Measurements from ENCODE around the gene NCKAP5L.
"Not testable (repeated sequence)": the region's sequence is repeated elsewhere in the genome, so short reads cannot be mapped to it uniquely, and the experiment has no call there.

NCKAP5L gene, protein sequence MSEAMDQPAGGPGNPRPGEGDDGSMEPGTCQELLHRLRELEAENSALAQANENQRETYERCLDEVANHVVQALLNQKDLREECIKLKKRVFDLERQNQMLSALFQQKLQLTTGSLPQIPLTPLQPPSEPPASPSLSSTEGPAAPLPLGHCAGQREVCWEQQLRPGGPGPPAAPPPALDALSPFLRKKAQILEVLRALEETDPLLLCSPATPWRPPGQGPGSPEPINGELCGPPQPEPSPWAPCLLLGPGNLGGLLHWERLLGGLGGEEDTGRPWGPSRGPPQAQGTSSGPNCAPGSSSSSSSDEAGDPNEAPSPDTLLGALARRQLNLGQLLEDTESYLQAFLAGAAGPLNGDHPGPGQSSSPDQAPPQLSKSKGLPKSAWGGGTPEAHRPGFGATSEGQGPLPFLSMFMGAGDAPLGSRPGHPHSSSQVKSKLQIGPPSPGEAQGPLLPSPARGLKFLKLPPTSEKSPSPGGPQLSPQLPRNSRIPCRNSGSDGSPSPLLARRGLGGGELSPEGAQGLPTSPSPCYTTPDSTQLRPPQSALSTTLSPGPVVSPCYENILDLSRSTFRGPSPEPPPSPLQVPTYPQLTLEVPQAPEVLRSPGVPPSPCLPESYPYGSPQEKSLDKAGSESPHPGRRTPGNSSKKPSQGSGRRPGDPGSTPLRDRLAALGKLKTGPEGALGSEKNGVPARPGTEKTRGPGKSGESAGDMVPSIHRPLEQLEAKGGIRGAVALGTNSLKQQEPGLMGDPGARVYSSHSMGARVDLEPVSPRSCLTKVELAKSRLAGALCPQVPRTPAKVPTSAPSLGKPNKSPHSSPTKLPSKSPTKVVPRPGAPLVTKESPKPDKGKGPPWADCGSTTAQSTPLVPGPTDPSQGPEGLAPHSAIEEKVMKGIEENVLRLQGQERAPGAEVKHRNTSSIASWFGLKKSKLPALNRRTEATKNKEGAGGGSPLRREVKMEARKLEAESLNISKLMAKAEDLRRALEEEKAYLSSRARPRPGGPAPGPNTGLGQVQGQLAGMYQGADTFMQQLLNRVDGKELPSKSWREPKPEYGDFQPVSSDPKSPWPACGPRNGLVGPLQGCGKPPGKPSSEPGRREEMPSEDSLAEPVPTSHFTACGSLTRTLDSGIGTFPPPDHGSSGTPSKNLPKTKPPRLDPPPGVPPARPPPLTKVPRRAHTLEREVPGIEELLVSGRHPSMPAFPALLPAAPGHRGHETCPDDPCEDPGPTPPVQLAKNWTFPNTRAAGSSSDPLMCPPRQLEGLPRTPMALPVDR (N-terminal part only)

DNA sequence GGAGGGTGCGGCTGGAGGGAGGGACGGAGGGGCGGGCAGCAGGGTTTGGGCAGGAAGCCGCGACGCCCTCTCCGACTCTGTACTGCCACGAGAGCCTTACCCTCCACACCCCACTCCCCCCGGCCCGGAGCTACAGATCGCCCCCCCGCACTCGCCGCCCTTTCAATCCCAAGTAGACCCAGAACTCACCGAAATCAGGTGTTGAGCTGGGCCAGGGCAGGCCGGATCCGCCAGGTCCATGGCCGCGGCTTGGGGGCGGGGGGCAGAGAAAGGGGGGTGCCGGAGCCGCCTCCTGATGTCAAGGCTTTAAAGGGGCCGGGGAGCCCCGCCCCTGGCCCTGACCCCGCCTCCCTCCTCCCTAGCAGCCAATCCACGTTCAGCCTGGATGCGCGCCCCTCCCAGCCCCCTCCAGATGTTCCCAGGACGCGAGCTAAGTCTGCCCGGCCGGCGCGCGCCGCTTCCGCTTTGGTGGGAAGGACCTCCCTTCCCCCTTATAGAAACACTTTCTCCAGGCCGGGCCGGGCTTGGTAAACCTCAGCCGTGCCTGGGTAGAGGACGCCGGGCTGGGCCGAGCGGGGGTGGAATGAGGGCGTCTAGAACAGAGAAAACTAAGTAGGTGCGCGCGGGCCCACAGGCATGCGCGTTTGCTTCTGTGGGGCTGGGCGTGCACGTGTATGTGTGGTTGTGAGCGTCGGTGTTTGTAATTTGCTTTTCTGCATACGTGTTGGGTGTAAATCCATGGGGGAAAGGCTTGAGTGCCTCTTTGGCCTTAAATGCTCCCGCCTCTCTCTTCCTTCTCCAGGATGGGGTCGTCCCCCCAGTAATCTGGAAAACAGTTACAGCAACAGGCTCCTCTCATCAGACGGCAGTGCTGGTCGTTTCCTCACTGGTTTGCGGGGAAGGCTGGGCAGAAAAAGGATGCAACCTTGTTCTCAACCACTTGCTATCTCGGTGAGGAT is at the start of gene NCKAP5L:
NCKAP5L (minus strand) TSS at position 281 of the 959 bp plus-strand sequence. CDS start 24,369 bp downstream, outside the sequence.
- peak; percentile 93 for DNase-seq

DNA sequence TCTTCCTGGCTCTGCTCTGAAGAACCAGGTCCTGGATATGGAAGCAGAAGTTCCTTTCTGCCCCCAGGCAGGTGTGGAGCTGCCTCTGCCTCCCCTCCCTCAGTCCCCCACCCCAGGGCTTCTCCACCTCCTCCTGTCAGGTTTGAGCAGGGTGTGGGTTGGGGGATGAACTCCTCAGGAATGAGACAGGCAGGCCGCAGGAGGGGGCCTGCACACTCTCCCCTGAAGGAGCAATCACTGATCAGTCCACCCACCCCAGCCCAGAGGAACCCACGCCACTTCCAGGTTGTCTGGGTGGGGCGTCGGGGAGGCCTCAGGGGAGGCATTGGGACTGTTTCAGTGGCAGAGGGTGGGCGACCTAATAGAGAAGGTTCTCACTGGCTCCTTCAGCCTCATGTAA is 48.9 kb upstream of the NCKAP5L start:
- no peak for DNase-seq

DNA sequence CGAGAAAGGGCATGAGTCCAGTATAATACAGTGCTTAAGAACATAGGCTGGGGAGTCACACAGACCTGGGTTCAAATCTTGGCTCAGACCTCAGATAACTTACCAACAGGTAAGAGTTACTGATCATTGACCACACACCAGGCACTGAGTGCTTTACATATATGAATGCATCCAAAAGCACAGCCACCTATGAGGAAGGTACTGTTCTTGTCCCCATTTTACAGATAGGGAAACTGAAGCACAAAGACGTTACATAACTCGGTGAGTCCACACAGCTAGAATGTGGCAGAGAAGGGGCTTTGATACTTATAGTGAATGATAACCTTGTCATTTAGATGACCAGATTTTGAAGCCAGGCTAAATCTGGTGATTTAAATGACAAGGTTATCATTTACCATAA is 47.9 kb upstream of the NCKAP5L start:
- DNase-seq = no peak

GRCh38 chr12:49875115-49875720 is 47.0 kb upstream of the NCKAP5L start:
- no peak for DNase-seq

DNA sequence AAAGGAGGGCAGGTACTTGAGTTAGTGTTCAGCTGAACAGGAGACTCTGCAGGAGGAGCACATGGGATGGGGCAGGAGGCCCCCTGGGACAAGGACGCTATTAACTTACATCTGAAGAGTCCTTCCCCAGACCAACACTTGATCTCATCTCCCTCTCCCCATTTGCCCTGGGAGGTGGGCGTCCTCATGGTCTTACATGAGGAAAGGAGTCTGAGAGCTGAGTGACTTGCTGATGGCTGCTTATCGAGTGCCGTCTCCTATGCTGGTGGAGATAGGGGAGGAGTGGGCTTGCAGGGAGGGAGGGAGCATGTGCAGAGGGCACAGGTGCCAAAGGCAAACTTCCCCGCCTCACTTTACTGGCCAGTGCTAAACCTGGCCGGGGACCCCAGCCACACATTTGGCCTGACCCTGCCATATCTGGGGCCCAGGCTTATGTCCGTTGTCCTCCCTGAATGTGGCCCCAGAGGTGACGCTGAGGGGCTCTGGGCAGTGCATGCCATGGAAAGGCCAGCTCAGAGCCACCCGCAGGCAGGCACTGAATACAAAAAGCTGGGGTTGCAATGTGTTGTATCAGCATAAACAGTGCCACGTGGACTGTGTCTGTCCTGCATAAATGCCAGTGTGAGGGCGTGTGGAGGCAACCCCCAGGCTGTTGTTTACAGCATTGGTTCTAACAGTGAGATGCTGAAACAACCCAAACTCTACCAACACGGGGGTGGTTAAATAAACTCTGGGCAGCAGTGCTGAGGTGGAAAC is 46.1 kb upstream of the NCKAP5L start:
- DNase-seq = no peak

DNA sequence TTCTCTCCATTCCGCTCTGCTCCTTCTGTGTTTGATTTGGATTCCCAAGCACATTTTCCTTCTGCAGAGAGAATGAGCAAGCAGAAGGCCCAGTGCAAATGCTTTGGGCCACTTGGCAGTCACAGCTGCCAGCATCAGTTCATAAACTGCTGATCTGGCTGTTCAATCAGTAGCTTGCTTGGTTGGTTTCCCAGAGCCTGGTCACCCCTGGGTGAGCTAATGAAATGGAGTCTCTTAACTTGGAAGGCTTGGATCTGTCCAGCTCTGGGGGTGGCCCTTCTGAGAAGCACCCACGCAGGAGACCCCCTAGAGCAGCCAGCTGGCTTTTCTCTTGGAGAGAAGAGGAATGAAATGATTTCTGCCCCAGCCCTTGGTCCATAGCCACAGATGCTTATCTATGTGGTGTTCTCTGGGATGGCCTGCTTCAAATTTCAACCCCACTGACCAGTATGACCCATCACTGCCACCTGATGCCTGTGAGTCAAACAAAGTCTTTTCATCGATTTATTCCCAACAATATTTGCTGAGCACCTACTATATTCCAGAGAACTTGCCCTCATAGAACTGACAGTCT is 45.2 kb upstream of the NCKAP5L start:
- peak; percentile 1 for DNase-seq

GRCh38 chr12:49872781-49873181 is 44.6 kb upstream of the NCKAP5L start:
- DNase-seq = peak; percentile 5

DNA sequence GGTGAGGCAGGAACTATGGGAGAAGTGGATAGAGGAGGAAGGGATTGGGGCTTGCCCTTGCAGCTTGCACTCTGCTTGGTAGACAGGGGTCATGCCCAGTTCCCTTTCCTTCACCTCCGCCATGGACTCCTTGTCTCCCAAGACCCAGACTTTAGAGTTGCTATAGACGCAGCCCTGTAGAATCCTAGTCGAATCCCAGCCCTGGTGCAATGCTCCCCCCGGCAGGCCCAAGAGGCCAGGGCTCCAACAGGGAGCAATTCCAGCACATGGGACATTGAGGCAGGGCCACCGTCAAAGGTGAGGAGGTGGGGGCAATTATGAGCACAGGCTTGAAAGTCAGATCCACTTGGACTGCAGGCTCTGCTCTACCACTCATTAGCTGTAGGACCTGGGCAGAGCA is 44.2 kb upstream of the NCKAP5L start:
- DNase-seq = no peak

- not testable (repeated sequence) for DNase-seq
Observed at GRCh38 chr12:49871811-49872251, 43.6 kb upstream of the NCKAP5L start.

GRCh38 chr12:49871263-49871561 is 43.0 kb upstream of the NCKAP5L start:
- no peak for DNase-seq

GRCh38 chr12:49870501-49871262 is 42.5 kb upstream of the NCKAP5L start:
- no peak for DNase-seq

DNA sequence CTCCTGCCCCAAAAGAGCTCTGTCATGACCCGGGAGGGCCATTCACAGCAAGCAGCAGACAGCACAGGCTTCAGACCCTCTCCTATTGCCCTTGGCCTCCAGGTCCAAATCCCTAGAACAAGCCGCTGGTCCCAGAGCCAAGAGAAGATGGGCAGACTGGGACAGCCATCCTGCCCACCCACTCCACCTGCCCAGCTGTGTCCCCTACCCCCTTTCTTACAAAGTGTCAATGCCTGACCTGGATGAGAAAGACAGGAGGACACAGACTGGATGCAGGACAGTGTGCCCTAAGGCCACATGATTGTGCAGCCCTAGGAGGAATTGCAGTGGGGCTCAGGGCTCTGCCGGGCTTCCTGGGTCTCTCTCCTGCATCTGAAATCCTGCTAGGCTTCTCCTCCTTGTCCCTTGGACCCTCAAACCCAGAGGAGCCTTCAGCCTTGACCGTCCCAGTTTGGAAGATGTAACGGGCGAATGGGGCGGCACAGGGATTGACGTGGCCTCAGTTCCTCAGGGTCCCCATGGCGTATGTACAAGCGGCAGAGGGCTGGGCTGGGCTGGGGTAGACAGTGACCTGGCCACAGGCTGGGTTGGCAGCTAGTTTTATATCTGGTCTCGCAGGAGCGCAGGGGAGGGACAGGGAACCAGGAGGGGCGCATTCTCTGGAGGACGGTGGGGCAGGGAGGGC is 41.7 kb upstream of the NCKAP5L start:
- DNase-seq = no peak

DNA sequence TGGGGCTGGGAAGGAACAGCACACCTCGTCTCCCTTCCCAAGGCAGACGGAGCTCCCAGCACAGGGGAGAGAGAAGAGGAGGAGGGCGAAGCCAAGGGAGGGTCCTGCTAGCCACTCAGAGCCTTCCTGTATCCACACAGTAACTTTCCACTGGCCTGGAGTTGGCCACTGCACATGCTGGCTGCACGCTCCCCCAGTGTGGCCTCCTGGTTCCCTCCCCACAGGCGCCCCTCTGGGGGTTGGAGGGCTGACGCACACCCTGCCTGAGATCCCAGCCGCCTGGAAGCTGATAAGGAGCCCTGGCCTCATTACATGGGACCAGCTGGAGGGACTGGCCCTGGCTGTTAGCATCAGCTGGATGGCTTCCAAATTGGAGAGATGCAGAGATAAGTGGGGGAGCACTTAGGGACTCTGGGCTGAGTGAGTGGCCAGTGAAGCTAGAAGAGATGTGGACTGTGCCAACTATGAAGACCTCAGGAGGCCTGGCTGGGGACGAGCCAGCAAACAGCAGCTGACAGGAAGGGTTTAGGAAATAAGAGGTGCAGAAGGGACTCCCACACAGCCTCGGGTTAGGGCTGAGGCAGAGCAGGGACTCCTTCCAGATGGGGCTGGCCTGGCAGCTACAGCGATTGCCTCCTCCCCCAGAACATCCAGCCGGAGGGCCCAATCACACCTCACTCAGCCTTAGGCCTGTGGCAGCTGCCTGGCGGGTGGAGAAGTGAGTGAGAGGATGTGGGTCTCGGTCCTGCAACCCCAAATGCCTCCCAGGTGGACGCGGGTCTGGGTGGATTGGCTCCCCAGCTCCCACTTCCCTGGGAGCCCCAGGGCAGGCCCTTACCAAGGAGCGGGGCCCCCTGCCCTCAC is 41.0 kb upstream of the NCKAP5L start:
- DNase-seq = peak; percentile 47

DNA sequence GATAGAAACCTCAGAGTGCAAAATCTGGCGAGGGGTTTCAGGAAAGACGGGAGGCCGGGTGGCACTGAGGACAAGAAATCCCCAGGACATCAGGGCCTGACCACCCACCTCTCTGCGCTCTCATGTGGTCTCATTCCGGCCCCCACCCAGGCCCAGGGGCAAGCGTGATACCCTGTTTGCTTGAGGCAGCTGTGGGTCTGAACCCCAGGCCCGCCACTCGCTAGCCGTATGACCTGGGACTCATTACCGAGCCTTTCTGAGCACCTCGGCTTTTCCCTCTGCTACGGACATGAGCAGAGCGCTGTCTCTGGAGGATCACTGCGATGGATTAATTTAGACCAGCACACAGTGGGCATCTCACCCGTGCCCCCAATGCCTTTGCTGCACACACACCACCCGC is 40.2 kb upstream of the NCKAP5L start:
- no peak for DNase-seq

- DNase-seq = no peak
Observed at GRCh38 chr12:49867570-49868341, 39.5 kb upstream of the NCKAP5L start.

DNA sequence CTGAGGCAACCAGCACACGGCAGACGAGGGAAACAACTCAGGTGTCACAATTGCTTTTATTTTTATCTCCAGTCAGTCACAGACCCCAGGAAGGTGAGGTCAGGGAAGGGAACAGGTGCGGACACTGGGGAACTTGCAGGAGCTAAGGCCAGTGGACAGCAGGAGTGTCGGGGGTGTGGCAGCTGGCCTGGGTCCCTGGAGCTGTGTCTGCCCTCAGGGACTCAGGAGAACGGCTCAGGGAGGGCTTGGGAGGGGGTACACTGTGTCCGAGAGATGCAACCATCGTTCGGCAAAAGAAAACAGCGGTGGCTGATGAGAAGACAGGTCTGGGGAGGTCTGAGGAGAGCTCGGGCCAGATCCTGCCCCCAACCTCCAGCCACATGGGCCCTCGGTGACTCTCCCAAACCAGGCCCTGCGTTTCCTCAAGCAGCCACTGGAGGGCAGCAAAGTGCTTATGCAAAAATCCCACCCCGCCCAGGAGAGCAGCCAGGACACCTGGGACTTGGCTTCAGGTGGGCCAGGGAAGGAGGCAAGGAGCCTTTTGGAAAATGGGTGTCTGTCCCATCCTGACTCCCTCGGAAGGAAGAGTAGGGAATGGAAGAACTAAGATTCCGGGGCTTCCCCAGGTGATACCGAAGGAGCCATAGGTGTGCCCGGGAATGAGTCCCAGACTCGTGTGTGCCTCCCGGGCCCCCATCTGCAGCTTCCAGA is 38.8 kb upstream of the NCKAP5L start:
- DNase-seq = peak; percentile 31

DNA sequence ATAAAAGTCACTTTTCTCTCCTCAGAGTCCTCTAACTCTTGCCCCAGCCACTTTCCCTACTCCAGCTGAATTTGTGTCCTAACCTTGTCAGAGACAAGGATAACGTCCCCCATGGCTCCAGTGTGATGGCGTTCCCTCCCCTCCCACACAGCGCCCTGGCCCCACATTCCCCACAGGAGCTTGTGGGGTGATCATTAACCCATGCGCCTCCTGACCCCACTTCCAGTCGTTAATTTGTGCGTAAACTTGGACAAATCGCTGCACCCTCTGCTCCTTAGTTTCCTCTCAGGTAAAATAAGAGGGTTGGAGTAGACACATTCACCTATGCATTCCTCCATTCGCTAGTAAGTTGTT is 37.5 kb upstream of the NCKAP5L start:
- no peak for DNase-seq
